HG03280 (cell line): ENCODE data around the gene ZDHHC17.

Source experiments
- ATAC-seq: cut with Tn5 transposase; IDR thresholded peaks from one replicate; pipeline ENCODE4 v1.9.1; 2021; ENCODE audit warnings: mild to moderate bottlenecking, moderate library complexity; ENCODE audit not compliant: unreplicated experiment

ZDHHC17 gene

DNA sequence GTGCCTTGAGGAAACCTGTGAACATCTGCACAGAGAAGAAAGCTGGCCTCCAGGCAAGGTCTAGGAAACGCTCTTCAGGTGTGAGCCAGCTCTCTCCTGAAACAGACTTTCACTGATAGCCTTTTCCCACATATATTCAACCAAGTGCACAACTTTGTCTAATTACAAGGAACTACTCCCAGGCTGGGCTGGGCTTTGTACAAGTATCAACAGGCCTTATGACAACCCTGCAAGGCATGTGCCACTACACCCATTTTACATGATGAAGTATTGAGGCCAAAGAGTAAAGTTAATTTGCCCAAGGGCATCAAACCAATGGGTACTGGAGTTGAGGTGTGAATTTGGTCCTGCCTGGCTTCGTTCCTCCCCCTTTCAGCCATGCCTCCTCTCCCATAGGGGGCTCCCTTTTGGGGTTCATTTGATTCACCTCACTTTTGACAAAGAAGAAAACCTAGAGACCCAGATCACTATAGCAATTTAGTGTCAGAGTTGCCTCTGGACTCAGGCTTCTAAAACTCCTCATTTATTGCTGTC, 112.8 kb downstream of the ZDHHC17 start:
- no peak for ATAC-seq

DNA sequence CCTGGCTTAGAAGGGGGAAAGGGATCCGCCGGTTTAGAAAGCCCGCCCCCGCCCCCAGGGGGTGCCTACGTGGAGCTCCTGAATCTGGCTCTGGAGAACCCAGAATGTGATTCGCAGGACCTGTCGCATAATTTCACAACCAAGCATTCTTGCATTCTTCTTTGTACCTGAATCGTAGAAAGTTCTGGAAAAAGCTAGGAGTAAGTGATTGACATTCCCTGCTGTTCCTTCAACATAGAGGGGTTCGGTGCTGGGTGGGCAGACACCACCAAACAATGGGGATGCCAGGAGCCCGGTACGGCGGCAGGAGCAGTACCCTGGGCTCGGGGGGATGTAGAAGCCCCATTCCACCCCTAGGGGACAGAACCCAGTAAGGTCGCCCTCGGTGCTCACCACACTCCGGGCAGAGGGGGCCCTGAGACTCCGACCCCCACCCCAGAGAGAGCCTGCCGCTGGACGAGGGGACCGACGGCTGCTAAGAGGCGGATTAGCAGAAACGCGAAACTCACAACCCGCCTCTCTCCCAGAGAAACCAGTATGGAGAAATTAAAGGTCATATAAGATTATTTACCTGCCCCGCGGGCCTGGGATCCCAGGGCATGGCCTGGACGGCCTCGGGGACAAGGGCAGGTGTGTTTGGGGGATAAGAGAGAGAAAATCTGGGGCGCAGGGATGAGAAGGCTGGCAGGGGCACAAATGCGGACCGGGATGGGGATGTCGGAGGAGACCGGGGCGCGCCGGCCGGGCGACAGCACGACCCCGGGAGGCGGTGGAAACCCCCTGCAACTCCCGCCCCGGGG, 114.4 kb downstream of the ZDHHC17 start:
- ATAC-seq, result peak; percentile 33

DNA sequence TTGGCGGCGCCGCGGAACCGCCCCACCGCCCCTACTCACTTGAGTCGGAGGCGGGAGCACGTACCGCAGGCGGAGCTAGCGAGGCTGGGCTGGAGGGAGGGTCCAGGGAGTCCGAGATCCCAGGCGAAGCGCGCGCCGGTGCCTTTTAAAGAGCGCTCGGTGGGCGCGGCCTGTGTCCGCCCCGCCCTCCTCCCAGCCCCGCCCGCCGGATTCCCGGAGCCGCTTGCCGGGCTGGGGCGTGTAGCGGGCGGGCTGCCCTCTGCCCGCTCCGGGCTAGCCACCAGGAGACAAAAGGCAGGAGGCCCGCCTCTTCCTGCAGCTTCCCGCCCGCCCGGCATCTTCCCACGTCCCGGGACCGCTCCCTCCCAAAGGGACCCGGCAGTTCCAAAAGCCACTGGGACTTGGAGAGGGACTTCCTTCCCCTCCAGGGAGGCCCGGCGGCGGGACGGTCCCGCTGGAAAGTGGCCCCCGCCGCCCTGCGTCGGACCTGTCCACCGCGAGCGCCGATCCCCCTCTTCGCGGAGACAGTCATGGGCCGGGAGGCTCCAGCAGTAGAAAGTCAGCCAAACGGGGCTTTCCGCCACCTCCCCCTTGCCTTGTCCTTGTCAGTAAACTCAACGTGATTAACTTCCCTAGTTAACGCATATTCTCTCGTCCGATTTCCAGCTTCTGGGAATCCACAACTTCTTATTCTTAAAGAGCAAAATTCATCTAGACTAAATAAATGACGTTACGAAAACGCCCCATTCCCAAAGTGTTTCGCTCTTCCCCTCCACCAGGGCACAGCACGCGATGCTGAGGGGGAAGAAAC, 115.2 kb downstream of the ZDHHC17 start, which contains the start of gene CSRP2:
CSRP2 (minus strand) TSS at position 121 of the 811 bp plus-strand sequence. CDS start 12,759 bp downstream, outside the sequence.
- ATAC-seq, result peak; percentile 90

DNA sequence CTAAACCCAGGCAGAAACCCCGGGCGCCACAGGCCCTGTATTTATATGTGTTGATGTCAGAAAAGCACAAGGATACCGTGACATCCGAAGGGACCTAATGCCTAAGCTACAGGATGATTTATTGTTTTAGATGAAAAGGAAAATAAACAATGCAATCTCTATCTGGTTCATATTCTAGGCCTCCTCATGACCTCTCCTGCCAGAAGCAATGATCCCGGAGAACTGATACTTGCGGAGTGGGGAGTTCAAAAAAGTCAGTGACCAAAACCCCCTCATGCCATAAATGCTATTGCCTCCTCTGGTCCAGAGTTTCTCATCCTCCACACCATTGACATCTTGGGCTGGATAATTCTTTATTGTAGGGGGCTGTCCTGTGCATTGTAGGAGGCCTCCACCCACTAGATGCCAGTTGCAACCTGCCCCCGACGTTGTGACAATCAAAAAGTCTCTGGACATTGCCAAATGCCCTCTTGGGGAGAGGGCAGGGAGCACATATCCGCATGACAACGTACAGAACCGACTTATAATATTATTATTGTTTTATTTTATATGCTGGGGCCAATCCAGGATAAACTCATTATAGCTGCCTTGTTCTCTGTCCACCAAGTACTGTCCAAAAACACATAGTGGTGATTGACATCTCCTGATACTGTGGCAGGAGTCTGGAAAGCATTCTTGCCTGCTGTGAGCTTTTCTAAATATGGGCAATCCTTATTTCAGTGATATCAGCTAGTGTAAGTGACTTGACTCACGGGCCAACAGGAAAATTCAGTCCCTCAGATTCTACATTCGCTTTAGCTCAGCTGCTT, 116.0 kb downstream of the ZDHHC17 start:
- no peak for ATAC-seq

DNA sequence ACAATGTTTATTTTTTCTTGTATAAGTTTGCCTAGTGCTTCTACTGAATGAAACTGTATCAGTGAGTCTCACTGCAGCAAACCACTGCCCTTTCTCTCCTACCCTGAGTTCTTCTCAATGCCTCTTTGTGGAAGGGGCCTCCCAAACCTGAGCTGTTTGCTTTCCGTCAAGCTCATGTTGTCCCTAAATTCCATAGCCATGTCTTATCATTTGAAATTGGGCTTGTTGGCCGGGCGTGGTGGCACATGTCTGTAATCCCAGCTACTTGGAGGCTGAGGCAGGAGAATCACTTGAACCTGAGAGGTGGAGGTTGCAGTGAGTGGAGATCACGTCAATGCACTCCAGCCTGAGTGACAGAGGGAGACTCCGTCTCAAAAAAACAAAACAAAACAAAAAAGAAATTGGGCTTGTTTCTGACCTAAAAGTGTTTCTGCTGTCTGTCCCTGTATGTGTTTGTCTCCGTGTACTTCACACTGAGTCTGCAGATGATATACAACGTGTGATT, 116.7 kb downstream of the ZDHHC17 start:
- ATAC-seq, result no peak

DNA sequence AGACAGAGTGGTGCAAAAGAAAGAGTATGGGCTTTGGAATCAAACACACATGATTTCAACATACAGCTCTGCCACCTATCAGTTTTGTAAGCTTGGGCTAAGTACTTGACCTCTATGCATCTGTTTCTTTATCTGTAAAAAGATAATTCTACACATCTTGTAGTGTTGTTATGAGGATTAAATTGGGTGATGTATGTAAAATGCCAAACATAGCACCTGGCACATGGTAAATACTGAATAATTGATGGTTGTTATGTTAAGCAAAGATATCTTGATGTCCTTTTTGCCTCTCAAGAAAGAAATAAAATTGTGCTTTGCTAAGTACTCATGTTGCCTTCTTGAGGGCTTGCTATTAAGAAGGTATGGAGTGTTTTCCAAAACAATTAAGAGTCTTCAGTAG, 117.2 kb downstream of the ZDHHC17 start:
- ATAC-seq, result no peak

DNA sequence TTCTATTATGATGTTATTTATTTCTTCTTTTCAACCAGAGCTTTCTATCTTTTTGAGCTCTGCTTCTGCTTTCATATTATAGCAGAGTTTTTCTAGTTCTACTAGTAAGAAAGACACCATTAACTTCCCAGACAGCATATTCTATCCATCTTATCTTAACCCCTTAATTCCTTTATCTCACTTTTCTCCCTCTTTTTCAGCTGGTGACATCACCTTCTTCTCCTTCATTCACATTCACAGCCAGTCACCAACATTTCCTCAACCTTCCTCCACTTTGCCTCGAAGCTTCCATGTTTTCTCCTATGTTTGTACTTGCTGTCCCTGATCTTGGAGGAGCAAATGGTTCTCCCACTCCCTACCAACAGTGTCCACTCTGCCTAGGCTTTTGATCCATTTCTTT, 118.5 kb downstream of the ZDHHC17 start:
- no peak for ATAC-seq

DNA sequence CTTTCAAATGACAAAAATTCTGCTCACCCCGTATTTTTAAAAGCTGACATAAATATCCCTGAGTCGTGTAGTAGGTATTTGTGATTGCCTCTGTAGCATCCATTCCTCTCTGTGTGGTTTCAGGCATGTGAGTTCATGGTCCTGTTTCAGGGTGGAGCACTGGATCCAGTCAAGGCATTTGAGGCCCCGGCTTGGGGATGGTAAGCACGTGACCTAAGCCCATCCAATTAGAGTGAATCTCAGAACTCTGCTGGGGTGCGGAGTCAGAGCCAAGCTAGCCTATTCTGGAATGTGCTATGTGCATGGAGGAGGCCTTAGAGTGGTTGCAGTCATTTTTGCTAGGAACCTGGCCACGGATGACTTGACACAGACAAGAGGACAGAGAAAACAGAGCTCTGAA, 119.2 kb downstream of the ZDHHC17 start:
- ATAC-seq, result no peak

DNA sequence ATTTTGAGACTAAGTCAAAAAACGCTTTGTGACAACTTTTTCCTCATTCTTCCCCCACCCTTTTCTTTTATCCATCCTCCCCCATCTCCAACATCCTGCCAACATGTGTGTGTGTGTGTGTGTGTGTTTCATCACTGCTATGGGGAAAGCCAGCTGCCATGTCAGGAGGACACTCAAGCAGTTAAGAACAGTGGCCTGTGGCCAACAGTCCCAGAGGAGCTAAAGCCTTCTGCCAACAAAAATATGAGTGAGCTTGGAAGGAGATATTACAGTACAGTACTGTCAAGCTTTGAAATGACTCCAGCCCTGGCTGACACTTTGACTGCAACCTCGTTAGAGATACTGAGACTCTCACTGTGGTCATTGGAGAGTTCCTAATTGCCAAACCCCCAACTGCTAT, 119.9 kb downstream of the ZDHHC17 start:
- no peak for ATAC-seq

DNA sequence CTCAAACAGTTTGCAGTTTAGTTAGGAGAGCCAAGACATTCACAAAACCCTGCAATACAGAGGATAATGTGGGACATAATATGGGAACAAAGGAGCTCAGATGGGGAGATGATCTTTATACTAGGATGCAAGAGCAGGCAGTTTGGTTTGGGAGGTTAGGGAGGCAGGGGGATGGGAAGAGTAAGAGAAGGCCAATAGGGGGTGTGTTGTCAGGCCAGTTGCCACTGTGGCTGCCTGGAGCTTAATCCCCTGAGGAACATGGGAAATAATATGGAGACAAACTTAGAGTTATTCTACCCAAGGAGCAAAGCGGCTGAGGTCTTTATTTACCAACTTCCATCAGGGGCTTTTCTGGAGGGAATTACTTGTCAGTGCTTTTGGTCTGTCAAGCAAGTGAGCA, 124.9 kb downstream of the ZDHHC17 start:
- ATAC-seq, result no peak

DNA sequence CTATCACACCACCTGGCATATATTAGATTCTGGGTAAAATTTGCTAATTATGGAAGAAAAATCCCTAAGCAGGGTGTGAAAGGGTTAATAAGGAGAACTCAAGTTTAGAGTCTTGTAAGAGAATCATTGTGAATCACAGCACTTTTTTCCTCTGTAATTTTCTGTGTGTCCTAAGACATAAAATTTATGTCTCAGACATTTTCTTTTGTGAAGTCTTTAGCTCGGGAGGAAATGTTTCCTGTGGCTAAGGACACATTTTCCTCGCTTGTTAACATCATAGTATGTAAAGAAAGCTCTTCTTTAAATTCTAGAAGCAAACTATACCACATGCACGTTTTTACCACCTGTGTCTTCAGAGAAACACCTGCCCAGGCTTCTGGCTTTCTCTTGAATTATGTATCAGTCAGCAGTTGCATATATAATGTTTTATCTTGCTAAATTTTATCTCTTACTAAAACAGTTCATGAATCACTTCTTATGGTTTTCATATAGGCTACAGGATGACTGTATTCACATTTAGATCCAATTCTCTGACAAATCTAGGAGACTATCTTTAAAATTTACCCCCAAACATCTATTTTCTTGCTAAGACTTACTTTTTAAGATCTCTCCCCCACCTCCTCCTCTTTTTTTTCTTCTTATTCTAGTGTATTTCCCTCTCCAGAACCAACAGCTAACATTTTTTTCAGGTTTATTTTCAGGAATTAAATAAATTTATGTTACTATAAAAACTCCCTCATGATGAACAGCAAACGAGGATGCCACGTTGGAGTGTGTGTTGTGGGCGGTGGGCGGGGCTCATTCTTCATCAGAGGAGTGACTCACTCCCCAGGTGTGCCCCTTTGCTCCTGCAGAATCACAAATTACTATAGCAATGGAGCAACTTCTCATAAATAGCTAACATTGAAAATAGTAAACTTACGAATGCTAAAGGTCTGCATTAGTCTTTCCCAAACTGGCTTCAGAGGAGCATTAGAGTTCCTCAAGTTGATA, 126.5 kb downstream of the ZDHHC17 start:
- no peak for ATAC-seq

DNA sequence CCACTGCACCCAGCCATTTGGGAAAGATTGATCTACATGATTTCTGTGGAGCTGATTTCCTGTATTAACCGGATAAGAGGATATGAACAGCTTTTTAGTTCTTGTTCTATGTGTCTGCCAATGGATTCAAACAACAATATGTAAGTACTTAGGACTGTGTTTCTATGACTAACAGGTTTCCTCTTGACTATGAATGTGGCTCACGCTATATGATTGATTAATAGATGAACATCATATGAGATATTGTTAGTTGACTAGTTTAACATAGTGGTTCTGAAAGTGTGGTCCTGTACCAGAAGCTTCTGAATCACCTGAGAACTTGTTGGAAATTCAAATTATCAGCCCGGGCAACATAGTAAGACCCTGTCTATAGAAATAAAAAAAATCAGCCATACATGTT, 127.7 kb downstream of the ZDHHC17 start:
- no peak for ATAC-seq

DNA sequence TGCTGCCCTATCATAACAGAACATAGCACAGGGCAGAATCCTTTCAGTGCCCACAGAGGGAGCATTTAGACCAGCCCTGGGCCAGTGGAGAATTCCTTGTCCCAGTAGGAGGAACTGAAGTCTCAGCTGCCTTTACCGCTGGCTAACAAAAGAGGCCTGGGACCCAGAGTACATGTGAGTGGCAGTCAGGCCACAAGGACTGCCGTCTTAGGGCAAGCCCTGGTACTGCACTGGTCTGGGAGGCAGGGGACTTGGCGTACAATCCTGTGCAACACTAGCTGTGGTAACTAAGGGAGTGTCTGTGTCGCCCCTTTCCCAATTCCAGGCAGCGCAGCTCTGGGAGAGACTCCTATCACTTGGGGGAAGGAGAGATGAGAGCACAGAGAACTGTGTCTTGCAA, 131.9 kb downstream of the ZDHHC17 start:
- ATAC-seq, result no peak

DNA sequence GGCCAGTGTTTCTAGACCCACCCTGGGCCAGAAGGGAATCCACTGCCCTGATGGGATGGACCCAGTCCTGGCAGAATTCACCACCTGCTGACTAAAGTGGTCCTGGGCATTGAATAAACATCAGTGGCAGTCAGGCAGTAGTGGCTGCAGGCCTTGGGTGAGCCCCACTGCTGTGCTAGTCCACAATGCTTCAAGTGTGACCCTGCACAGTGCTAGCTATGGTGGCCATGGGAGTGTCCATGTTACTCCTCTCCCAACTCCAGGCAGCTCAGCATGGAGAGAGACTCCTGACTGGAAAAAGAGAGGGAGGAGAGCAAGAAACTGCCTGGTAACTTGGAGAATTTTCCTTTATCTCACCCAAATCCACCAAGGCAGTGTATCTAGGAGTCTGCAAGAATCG, 132.4 kb downstream of the ZDHHC17 start:
- no peak for ATAC-seq

DNA sequence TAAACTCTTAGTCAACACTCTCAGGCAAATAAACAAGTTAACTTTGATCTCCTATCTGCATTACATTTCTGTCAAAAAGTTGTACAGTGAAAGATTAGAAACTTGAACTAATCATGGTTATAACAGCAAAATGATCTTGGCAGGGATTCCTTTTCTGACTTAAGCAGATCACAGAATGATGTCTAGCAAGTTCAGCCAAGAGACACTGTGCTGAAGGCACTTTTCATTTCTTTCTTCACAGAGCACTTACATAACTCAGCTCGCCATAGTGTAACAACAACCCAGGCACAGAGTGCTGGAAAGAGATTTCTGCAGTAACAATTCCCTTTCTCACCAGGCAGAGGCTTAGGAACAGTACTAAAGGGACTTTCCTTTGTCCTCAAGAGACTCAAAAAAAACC, 134.5 kb downstream of the ZDHHC17 start:
- no peak for ATAC-seq

DNA sequence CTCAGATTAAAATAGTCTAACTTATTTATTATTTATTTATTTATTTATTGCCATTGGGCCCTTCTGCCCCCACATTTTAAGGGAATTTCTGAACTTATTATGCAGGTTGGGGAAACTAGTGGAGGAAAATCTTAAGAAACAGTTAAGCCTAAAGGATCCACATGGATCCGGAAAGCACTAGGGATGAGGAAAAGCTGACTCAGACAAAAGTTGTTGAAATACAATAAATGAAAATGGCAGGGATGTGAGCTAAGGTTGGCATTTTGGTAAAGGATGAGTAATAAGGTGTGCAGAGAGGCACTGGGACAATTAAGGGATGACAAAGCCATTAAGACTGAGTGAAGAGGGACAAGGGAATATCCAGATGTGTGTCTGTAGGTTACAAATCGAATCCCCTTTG, 135.6 kb downstream of the ZDHHC17 start:
- no peak for ATAC-seq

DNA sequence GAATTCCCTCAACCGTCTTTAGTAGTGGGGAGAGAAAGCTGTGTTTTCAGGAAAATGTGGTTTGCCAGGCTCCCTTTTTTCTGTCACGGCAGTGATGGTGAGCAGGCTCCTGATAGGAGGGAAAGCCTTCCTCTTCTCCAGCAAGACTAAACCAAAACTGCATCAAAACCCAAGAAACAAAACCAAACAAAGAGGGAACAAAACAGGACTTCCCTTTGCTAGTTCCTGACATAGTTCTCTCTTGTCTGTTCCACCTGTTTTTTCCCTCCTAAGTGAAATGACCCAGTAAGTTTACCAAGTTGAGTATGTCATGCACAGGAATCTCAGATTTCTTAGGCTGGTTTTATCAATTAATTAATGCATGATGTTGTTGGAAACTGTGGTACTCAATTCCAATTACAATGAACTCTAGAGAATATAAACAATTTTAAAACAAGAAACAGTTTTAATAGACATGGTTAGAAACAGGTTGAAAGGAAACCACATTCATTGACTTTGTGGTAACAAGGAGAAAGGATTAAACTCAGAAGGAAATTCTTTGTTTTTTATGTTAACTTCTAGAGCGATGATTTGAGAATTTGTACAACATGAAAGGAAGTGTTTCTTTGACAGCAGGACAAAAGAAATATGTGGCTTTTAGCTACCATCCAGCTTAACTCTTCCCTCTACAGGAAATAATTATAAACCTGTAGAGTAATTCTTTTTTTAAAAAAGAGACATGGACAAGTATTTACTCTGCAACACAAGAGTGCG, 137.9 kb downstream of the ZDHHC17 start:
- no peak for ATAC-seq
